Parathyroid adenoma (tissue), 2 donors: ENCODE results near the gene GDPD5.

Source experiments
- H2AFZ ChIP-seq: fragments of 300-600 bp; sonication (generic); one replicate; pipeline ENCODE4 v1.7.0; 2017; ENCODE audit warnings: antibody characterized with exemption, mild to moderate bottlenecking
- H3K27ac ChIP-seq: fragments of 300-600 bp; sonication (generic); one replicate; pipeline ENCODE4 v1.7.0; 2017
- H3K27me3 ChIP-seq: fragments of 300-600 bp; sonication (generic); one replicate; pipeline ENCODE4 v1.7.0; 2017; ENCODE audit warnings: low read length; ENCODE audit not compliant: control insufficient read depth, insufficient read depth
- H3K36me3 ChIP-seq: fragments of 300-600 bp; sonication (generic); one replicate; pipeline ENCODE4 v1.7.0; 2017; ENCODE audit warnings: low read length; ENCODE audit not compliant: control insufficient read depth, insufficient read depth
- H3K4me1 ChIP-seq: fragments of 300-600 bp; sonication (generic); one replicate; pipeline ENCODE4 v1.7.0; 2017; ENCODE audit warnings: control low read depth
- H3K4me2 ChIP-seq: fragments of 300-600 bp; sonication (generic); one replicate; pipeline ENCODE4 v1.7.0; 2017; ENCODE audit warnings: low read length
- H3K4me3 ChIP-seq: fragments of 300-600 bp; sonication (generic); one replicate; pipeline ENCODE4 v1.7.0; 2017; ENCODE audit warnings: low read depth, low read length
- H3K79me2 ChIP-seq: fragments of 300-600 bp; sonication (generic); one replicate; pipeline ENCODE4 v1.7.0; 2017; ENCODE audit warnings: control low read depth
- H3K9ac ChIP-seq: fragments of 300-600 bp; sonication (generic); one replicate; pipeline ENCODE4 v1.7.0; 2017; ENCODE audit warnings: mild to moderate bottlenecking
- H3K9me3 ChIP-seq: fragments of 300-600 bp; sonication (generic); one replicate; pipeline ENCODE4 v1.7.0; 2017; ENCODE audit warnings: low read length; ENCODE audit not compliant: control insufficient read depth
- CTCF ChIP-seq: fragments of 300-600 bp; sonication (generic); IDR thresholded peaks from one replicate; pipeline ENCODE4 v1.7.0; 2017; ENCODE audit warnings: antibody characterized with exemption, mild to moderate bottlenecking
- donor health status: primary hyperparathyroidism.

Gene GDPD5

GRCh38 chr11:75493626-75494025, 32.1 kb downstream of the GDPD5 start:
- no peaks in the 10 kb centered on the region for H3K4me1 ChIP-seq
- H3K79me2 ChIP-seq, result no peaks in the 10 kb centered on the region

GRCh38 chr11:75492181-75492820, 33.4 kb downstream of the GDPD5 start:
- H3K4me3 ChIP-seq, result no peak overlapping the region
- no peak for TF ChIP-seq CTCF
- no peaks in the 10 kb centered on the region for H3K27me3 ChIP-seq
- H3K9me3 ChIP-seq, result no peaks in the 10 kb centered on the region
- H3K36me3 ChIP-seq, result no peaks in the 10 kb centered on the region
- H3K79me2 ChIP-seq, result no peaks in the 10 kb centered on the region
- H3K4me1 ChIP-seq, result no peaks in the 10 kb centered on the region
- no peak overlapping the region for H3K9ac ChIP-seq
- H3K27ac ChIP-seq, result no peak overlapping the region
- no peak overlapping the region for H2AFZ ChIP-seq
- no peak overlapping the region for H3K4me2 ChIP-seq

More at GRCh38 chr11:75493626-75494025, 32.1 kb downstream of the GDPD5 start:
- Histone ChIP-seq H3K9ac (no peak overlapping the region), H3K36me3 (no peaks in the 10 kb centered on the region), H3K4me3 (no peak overlapping the region), H2AFZ (no peak overlapping the region), H3K27ac (no peak overlapping the region), H3K9me3 (no peaks in the 10 kb centered on the region), H3K4me2 (no peak overlapping the region), H3K27me3 (no peaks in the 10 kb centered on the region)
- TF ChIP-seq CTCF, result no peak

- Histone ChIP-seq H3K79me2 (no peaks in the 10 kb centered on the region), H3K9ac (no peak overlapping the region), H3K4me1 (no peaks in the 10 kb centered on the region), H3K27ac (no peak overlapping the region), H2AFZ (no peak overlapping the region), H3K4me2 (no peak overlapping the region), H3K27me3 (no peaks in the 10 kb centered on the region), H3K4me3 (no peak overlapping the region), H3K36me3 (no peaks in the 10 kb centered on the region), H3K9me3 (no peaks in the 10 kb centered on the region)
- TF ChIP-seq CTCF, result no peak
Observed at GRCh38 chr11:75491465-75491864, 34.3 kb downstream of the GDPD5 start.

- TF ChIP-seq CTCF, result no peak
- Histone ChIP-seq H3K4me2 (no peak overlapping the region), H3K9ac (no peak overlapping the region), H3K27me3 (no peaks in the 10 kb centered on the region), H2AFZ (no peak overlapping the region), H3K27ac (no peak overlapping the region), H3K4me1 (no peaks in the 10 kb centered on the region), H3K36me3 (no peaks in the 10 kb centered on the region), H3K9me3 (no peaks in the 10 kb centered on the region), H3K79me2 (no peaks in the 10 kb centered on the region), H3K4me3 (no peak overlapping the region)
Observed at GRCh38 chr11:75490221-75491181, 35.2 kb downstream of the GDPD5 start.
